Mucosa of rectum (tissue), 2 donors: ENCODE results near the gene BMPR1B.

Experiments
- H3K27ac ChIP-seq, 2 donors: one replicate each; pipeline ENCODE4 v1.7.0; 2013; ENCODE audit warnings: inconsistent platforms in 2 of 2, low read depth in 2 of 2, low read length in 2 of 2
- H3K27me3 ChIP-seq, 2 donors: one replicate each; pipeline ENCODE4 v1.7.0; 2013; ENCODE audit warnings: low read length in 2 of 2; ENCODE audit not compliant: control insufficient read depth in 2 of 2, insufficient read depth in 2 of 2
- H3K36me3 ChIP-seq, 2 donors: one replicate each; pipeline ENCODE4 v1.7.0; 2013; ENCODE audit warnings: low read length in 2 of 2; ENCODE audit not compliant: control insufficient read depth in 2 of 2, insufficient read depth in 2 of 2
- H3K4me1 ChIP-seq, 2 donors: one replicate each; pipeline ENCODE4 v1.7.0; 2013; ENCODE audit warnings: low read length in 2 of 2, mild to moderate bottlenecking in 1 of 2; ENCODE audit not compliant: control insufficient read depth in 2 of 2, insufficient read depth in 2 of 2
- H3K4me3 ChIP-seq, 2 donors: one replicate each; pipeline ENCODE4 v1.7.0; 2013; ENCODE audit warnings: low read length in 2 of 2
- H3K9ac ChIP-seq, 2 donors: one replicate each; pipeline ENCODE4 v1.7.0; 2013; ENCODE audit warnings: low read length in 2 of 2, low read depth in 1 of 2, mild to moderate bottlenecking in 1 of 2
- H3K9me3 ChIP-seq, 2 donors: one replicate each; pipeline ENCODE4 v1.7.0; 2013; ENCODE audit warnings: low read length in 2 of 2; ENCODE audit not compliant: control insufficient read depth in 2 of 2
- donor health status: healthy.
- donor health status: Normal muscosa, but diverticular disease.

Gene BMPR1B

GRCh38 chr4:95000076-95000648 lies 242.4 kb downstream of the BMPR1B start:
- H3K4me1 ChIP-seq, result no peaks in the 10 kb centered on the region
- no peaks in the 10 kb centered on the region for H3K36me3 ChIP-seq
- H3K27me3 ChIP-seq, result no peaks in the 10 kb centered on the region
- H3K9me3 ChIP-seq, result no peaks in the 10 kb centered on the region
- no peak overlapping the region for H3K9ac ChIP-seq
- H3K4me3 ChIP-seq, result no peak overlapping the region
- H3K27ac ChIP-seq, result no peak overlapping the region

- no peaks in the 10 kb centered on the region for H3K9me3 ChIP-seq
- H3K4me1 ChIP-seq, result no peaks in the 10 kb centered on the region
- no peaks in the 10 kb centered on the region for H3K36me3 ChIP-seq
- no peaks in the 10 kb centered on the region for H3K27me3 ChIP-seq
- H3K27ac ChIP-seq, result no peak overlapping the region
- no peak overlapping the region for H3K9ac ChIP-seq
- H3K4me3 ChIP-seq, result no peak overlapping the region
These were observed 247.2 kb downstream of the BMPR1B start for GRCh38 chr4:95004912-95005311.

- H3K27ac ChIP-seq, result no peak overlapping the region
- H3K9ac ChIP-seq, result no peak overlapping the region
- no peaks in the 10 kb centered on the region for H3K27me3 ChIP-seq
- H3K4me1 ChIP-seq, result no peaks in the 10 kb centered on the region
- no peaks in the 10 kb centered on the region for H3K9me3 ChIP-seq
- H3K36me3 ChIP-seq, result no peaks in the 10 kb centered on the region
- H3K4me3 ChIP-seq, result no peak overlapping the region
These were observed 250.2 kb downstream of the BMPR1B start for GRCh38 chr4:95007998-95008397.

GRCh38 chr4:95013236-95013635 lies 255.5 kb downstream of the BMPR1B start:
- Histone ChIP-seq H3K9ac (no peak overlapping the region), H3K4me3 (no peak overlapping the region), H3K9me3 (no peaks in the 10 kb centered on the region), H3K4me1 (no peaks in the 10 kb centered on the region), H3K27ac (no peak overlapping the region), H3K27me3 (no peaks in the 10 kb centered on the region), H3K36me3 (no peaks in the 10 kb centered on the region)

GRCh38 chr4:95014068-95014467 lies 256.3 kb downstream of the BMPR1B start:
- Histone ChIP-seq H3K36me3 (no peaks in the 10 kb centered on the region), H3K27ac (no peak overlapping the region), H3K9me3 (no peaks in the 10 kb centered on the region), H3K9ac (no peak overlapping the region), H3K27me3 (no peaks in the 10 kb centered on the region), H3K4me3 (no peak overlapping the region), H3K4me1 (no peaks in the 10 kb centered on the region)

GRCh38 chr4:95017305-95018064 lies 259.7 kb downstream of the BMPR1B start:
- H3K36me3 ChIP-seq, result no peaks in the 10 kb centered on the region
- no peaks in the 10 kb centered on the region for H3K4me1 ChIP-seq
- H3K27ac ChIP-seq, result no peak overlapping the region
- no peaks in the 10 kb centered on the region for H3K9me3 ChIP-seq
- no peak overlapping the region for H3K9ac ChIP-seq
- no peaks in the 10 kb centered on the region for H3K27me3 ChIP-seq
- H3K4me3 ChIP-seq, result no peak overlapping the region

GRCh38 chr4:95018785-95019184 lies 261.0 kb downstream of the BMPR1B start:
- no peak overlapping the region for H3K4me3 ChIP-seq
- H3K36me3 ChIP-seq, result no peaks in the 10 kb centered on the region
- no peak overlapping the region for H3K27ac ChIP-seq
- H3K4me1 ChIP-seq, result no peaks in the 10 kb centered on the region
- H3K9ac ChIP-seq, result no peak overlapping the region
- no peaks in the 10 kb centered on the region for H3K27me3 ChIP-seq
- no peaks in the 10 kb centered on the region for H3K9me3 ChIP-seq

GRCh38 chr4:95020521-95020920 lies 262.8 kb downstream of the BMPR1B start:
- Histone ChIP-seq H3K9me3 (no peaks in the 10 kb centered on the region), H3K36me3 (no peaks in the 10 kb centered on the region), H3K4me3 (no peak overlapping the region), H3K27me3 (no peaks in the 10 kb centered on the region), H3K27ac (no peak overlapping the region), H3K9ac (no peak overlapping the region), H3K4me1 (no peaks in the 10 kb centered on the region)

GRCh38 chr4:95021099-95021498 lies 263.3 kb downstream of the BMPR1B start:
- H3K9ac ChIP-seq, result no peak overlapping the region

GRCh38 chr4:95023110-95023509 lies 265.4 kb downstream of the BMPR1B start:
- Histone ChIP-seq H3K27me3 (no peaks in the 10 kb centered on the region), H3K9me3 (no peaks in the 10 kb centered on the region), H3K4me3 (no peak overlapping the region), H3K4me1 (no peaks in the 10 kb centered on the region), H3K27ac (no peak overlapping the region), H3K9ac (no peak overlapping the region), H3K36me3 (no peaks in the 10 kb centered on the region)

More at GRCh38 chr4:95021099-95021498, 263.3 kb downstream of the BMPR1B start:
- Histone ChIP-seq H3K4me1 (no peaks in the 10 kb centered on the region), H3K4me3 (no peak overlapping the region), H3K36me3 (no peaks in the 10 kb centered on the region), H3K27me3 (no peaks in the 10 kb centered on the region), H3K27ac (no peak overlapping the region), H3K9me3 (no peaks in the 10 kb centered on the region)
